ENCODE measurements around the gene DNAJC17. TPM values are rescaled to one million over a fixed set of nuclear protein-coding genes. Genes with fewer than 3 reads are reported as not detected.

The DNAJC17 gene
- total and polyA plus RNA-seq, 2 of the 13 experiments (the other 11 are each of a cell fraction or from before 2014, with no cell fraction given): 22.2 to 26.5 TPM

GRCh38 chr15:40754883-40755811, 52.1 kb downstream of the DNAJC17 start, which contains the start of gene RMDN3 (continued):
- TF ChIP-seq PATZ1 (CRISPR knock-in tag; IDR thresholded peaks at IDR 0.05): peak; percentile 61
- no peak; the same call in 1 of the 2 replicates for TF ChIP-seq ZNF232 (CRISPR knock-in tag; IDR thresholded peaks at IDR 0.05; ENCODE audit: borderline replicate concordance)
- no peak for TF ChIP-seq ZNF317 (CRISPR knock-in tag; IDR thresholded peaks at IDR 0.05)
- TF ChIP-seq MTA1 (CRISPR knock-in tag; IDR thresholded peaks at IDR 0.05; ENCODE audit: borderline replicate concordance): peak; percentile 61; the same call in 1 of the 2 replicates
- no peak for TF ChIP-seq SP140L (CRISPR knock-in tag; IDR thresholded peaks at IDR 0.05; ENCODE audit: borderline replicate concordance)
- no peak for TF ChIP-seq CBX2 (IDR thresholded peaks at IDR 0.05; ENCODE audit: low read depth, low read length)
- no peak for TF ChIP-seq CBX2 (CRISPR knock-in tag; IDR thresholded peaks at IDR 0.05; ENCODE audit: low read depth)
- TF ChIP-seq FOXP4 (CRISPR knock-in tag; IDR thresholded peaks at IDR 0.05): no peak; the same call in 1 of the 2 replicates
- TF ChIP-seq LCORL (IDR thresholded peaks at IDR 0.05): no peak
- peak; percentile 73; the same call in 1 of the 2 replicates for TF ChIP-seq LCORL (CRISPR knock-in tag; IDR thresholded peaks at IDR 0.05)
- no peak for TF ChIP-seq JDP2 (CRISPR knock-in tag; IDR thresholded peaks at IDR 0.05; ENCODE audit: borderline replicate concordance)
- TF ChIP-seq ZNF660 (CRISPR knock-in tag; IDR thresholded peaks at IDR 0.05; ENCODE audit: borderline replicate concordance, low read depth): no peak
- TF ChIP-seq GTF3A (CRISPR knock-in tag; conservative IDR thresholded peaks at IDR 0.05): peak; percentile 85; the same call in 1 of the 2 replicates
- TF ChIP-seq HOXA7 (CRISPR knock-in tag; IDR thresholded peaks at IDR 0.05): no peak
- TF ChIP-seq ZNF275 (CRISPR knock-in tag; IDR thresholded peaks at IDR 0.05; ENCODE audit: borderline replicate concordance): no peak
- no peak for TF ChIP-seq NKX3-1 (CRISPR knock-in tag; IDR thresholded peaks at IDR 0.05)
- TF ChIP-seq HNF1B (CRISPR knock-in tag; IDR thresholded peaks at IDR 0.05): peak; percentile 77
- TF ChIP-seq MEIS1 (CRISPR knock-in tag; IDR thresholded peaks at IDR 0.05; ENCODE audit: borderline replicate concordance): peak; percentile 91
- no peak for TF ChIP-seq ATF6 (CRISPR knock-in tag; conservative IDR thresholded peaks at IDR 0.05)
- TF ChIP-seq TRIM24 (CRISPR knock-in tag; IDR thresholded peaks at IDR 0.05): no peak

All from HepG2 (cell line).